Activated CD4-positive, CD25-positive, alpha-beta regulatory T cell treated with anti-CD3 and anti-CD28 coated beads, Interleukin-2, amount 50 U/mL, for 72 hours (primary cell): ENCODE measurements around the gene FOLR1.

ENCODE experiments used
- DNase-seq: peaks from one replicate; pipeline ENCODE4 v3.0.0; 2021

FOLR1 gene

GRCh38 chr11:72236774-72237111 is 44.8 kb downstream of the FOLR1 start:
- DNase-seq: no peak

GRCh38 chr11:72237112-72237931 is 45.4 kb downstream of the FOLR1 start:
- DNase-seq: no peak

GRCh38 chr11:72238040-72238450 is 46.1 kb downstream of the FOLR1 start:
- DNase-seq: peak; percentile 56

- DNase-seq: no peak
Measured at GRCh38 chr11:72238492-72239312, 46.8 kb downstream of the FOLR1 start.

- no peak for DNase-seq
Measured at GRCh38 chr11:72239313-72239848, 47.4 kb downstream of the FOLR1 start.

GRCh38 chr11:72239849-72240460 is 48.0 kb downstream of the FOLR1 start:
- no peak for DNase-seq

GRCh38 chr11:72240461-72241290 is 48.7 kb downstream of the FOLR1 start:
- no peak for DNase-seq

- no peak for DNase-seq
Measured at GRCh38 chr11:72241291-72241781, 49.4 kb downstream of the FOLR1 start.

- DNase-seq: no peak
Measured at GRCh38 chr11:72242141-72242540, 50.2 kb downstream of the FOLR1 start.

- no peak for DNase-seq
Measured at GRCh38 chr11:72243173-72244059, 51.5 kb downstream of the FOLR1 start.

GRCh38 chr11:72244060-72244360 is 52.1 kb downstream of the FOLR1 start, which contains the start of gene PHOX2A:
TSS of gene PHOX2A (minus strand) at chr11:72244176. CDS start at chr11:72244004, 172 bp downstream.
- DNase-seq: no peak

GRCh38 chr11:72244361-72245262 is 52.7 kb downstream of the FOLR1 start:
- no peak for DNase-seq

GRCh38 chr11:72245263-72245816 is 53.4 kb downstream of the FOLR1 start:
- no peak for DNase-seq
